BE2C (cell line): ENCODE data around the gene PARD3.

Experiments used
- DNase-seq: peaks from one replicate; pipeline ENCODE4 v3.0.0-alpha.2; 2020
- H3K27me3 ChIP-seq: fragments of 250-450 bp; sonication (Bioruptor Pico); 2 replicates; pipeline ENCODE4 v1.5.1; 2020; ENCODE audit warnings: mild to moderate bottlenecking
- H3K36me3 ChIP-seq: fragments of 250-450 bp; sonication (Bioruptor Pico); 2 replicates; pipeline ENCODE4 v1.5.1; 2020; ENCODE audit warnings: mild to moderate bottlenecking
- H3K4me1 ChIP-seq: fragments of 250-450 bp; sonication (Bioruptor Pico); 2 replicates; pipeline ENCODE4 v1.5.1; 2020
- H3K4me3 ChIP-seq: 2 replicates; pipeline ENCODE4 v1.5.1; 2011; ENCODE audit warnings: low read depth, low read length
- H3K9me3 ChIP-seq: fragments of 250-450 bp; sonication (Bioruptor Pico); 2 replicates; pipeline ENCODE4 v1.5.1; 2020
- TF ChIP-seq, protein P1 (sequence below): IDR thresholded peaks from 2 replicates; pipeline ENCODE4 v1.5.1; 2012; ENCODE audit warnings: mild to moderate bottlenecking, low read depth, low read length

The PARD3 gene

DNA sequence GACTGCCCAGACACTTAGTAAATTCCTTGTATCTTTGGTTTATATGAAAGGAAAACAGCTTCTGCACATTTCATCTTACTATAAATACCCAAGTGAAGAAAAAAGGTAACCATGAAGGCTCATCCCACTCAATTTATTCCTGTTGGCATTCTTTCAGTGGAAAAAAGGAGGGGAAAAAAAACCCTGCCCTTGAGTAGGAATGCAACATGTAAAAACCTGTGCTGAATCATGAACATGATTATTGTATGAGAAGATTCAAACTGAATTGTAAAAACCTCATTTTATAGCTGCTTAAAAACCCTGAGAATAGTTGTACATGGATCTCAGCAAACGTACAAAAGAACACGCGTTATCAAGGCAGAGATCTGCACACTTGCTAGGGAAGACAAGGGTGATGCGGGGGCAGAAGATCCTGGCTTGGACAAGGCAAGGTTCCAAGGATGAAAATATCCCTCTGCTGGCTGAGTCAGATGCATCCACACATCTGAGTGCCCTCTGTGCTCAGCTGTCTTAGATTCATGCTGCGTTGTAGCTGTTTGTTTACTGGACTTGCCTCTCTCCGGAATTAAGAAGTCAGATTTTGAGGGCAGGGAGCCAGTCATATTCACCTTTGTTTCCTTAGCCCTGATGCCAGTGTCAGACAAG, 658.2 kb downstream of the PARD3 start:
- H3K4me3 ChIP-seq: no peak overlapping the region
- H3K36me3 ChIP-seq: no peaks in the 10 kb centered on the region
- no peaks in the 10 kb centered on the region for H3K9me3 ChIP-seq
- H3K27me3 ChIP-seq: no peaks in the 10 kb centered on the region
- no peaks in the 10 kb centered on the region; the same call in none of the 2 replicates for H3K4me1 ChIP-seq
- TF ChIP-seq, protein P1, sequence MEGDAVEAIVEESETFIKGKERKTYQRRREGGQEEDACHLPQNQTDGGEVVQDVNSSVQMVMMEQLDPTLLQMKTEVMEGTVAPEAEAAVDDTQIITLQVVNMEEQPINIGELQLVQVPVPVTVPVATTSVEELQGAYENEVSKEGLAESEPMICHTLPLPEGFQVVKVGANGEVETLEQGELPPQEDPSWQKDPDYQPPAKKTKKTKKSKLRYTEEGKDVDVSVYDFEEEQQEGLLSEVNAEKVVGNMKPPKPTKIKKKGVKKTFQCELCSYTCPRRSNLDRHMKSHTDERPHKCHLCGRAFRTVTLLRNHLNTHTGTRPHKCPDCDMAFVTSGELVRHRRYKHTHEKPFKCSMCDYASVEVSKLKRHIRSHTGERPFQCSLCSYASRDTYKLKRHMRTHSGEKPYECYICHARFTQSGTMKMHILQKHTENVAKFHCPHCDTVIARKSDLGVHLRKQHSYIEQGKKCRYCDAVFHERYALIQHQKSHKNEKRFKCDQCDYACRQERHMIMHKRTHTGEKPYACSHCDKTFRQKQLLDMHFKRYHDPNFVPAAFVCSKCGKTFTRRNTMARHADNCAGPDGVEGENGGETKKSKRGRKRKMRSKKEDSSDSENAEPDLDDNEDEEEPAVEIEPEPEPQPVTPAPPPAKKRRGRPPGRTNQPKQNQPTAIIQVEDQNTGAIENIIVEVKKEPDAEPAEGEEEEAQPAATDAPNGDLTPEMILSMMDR: no peak
- no peak for DNase-seq

DNA sequence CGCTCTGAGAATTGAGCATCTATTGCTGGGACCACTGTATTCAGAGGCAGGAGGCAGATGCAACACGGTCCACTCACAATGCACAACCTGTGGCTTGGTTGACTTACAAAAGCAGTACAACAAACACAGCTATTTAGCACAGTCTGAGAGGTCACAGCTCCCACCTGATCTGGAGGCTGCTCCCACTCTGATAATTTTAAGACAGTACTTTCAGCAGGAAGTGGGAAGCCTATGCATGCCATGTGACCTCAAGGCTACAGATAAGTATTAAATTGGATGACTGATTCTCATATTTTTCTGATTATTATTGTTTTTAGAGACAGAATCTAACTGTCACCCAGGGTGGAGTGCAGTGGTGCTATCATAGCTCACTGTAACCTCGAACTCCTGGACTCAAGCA, 659.3 kb downstream of the PARD3 start:
- no peaks in the 10 kb centered on the region for H3K36me3 ChIP-seq
- TF ChIP-seq, protein P1: no peak
- H3K27me3 ChIP-seq: no peaks in the 10 kb centered on the region
- no peak for DNase-seq
- no peak overlapping the region for H3K4me3 ChIP-seq
- H3K4me1 ChIP-seq: no peaks in the 10 kb centered on the region; the same call in none of the 2 replicates
- no peaks in the 10 kb centered on the region for H3K9me3 ChIP-seq

DNA sequence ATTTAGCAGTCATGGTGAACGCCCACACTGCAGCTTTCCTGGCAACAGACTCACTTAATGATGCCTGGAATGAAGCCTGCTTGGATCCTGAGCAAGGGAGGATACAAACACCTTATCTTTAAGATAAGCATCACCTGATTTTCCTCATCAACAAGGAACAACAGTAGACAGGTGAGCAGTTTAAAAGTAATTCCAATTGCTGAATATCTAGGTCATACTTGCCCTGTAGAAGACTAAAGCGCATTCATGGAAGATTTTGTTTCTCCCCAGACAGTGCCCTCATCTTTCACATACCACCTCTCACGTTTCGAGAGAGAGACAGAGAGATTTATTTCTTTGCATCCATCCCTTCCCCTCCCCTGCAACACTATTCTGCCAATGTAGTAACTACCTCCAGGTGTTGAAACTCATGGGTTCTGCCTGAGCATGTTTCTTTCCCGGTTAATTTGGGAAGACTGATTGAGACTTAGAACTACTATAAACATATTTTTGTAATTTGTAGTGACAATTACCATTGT, 660.7 kb downstream of the PARD3 start:
- Histone ChIP-seq H3K4me3 (no peak overlapping the region), H3K9me3 (no peaks in the 10 kb centered on the region), H3K4me1 (no peaks in the 10 kb centered on the region; the same call in none of the 2 replicates), H3K36me3 (no peaks in the 10 kb centered on the region), H3K27me3 (no peaks in the 10 kb centered on the region)
- TF ChIP-seq, protein P1: no peak
- no peak for DNase-seq

DNA sequence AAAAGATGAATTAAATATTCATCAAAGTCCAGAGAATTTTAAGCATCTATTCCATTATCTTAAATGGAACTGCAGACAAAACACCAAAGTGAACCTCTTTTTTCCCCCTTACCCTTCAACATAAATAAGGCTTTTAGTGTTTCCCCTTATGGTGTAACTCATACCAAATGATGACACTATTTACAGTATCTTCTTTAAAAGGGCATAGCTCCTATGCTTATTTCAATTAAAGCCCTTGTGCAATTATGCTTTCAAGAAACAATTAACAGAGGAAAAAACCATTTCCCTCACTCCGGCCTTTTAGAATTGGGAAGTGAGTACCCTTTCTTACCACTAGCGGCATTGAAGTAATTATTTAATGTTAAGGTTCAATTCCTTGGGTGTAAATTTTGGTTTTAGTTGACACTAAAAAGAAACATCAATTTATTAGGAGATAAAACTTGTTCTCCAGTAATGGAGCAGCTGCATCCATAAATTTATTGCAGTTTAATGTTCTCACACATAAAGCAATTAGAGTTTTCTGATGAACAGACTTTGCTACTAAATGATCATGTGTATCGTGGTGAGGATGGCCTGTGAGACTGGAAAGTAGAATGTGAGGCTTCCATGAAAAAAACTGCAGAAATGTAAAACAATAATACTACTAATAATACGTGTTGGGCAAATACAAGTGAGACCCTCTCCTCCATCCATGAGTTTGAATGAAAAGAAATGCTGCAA, 661.3 kb downstream of the PARD3 start:
- Histone ChIP-seq H3K36me3 (no peaks in the 10 kb centered on the region), H3K27me3 (no peaks in the 10 kb centered on the region), H3K4me1 (no peaks in the 10 kb centered on the region; the same call in none of the 2 replicates), H3K4me3 (no peak overlapping the region), H3K9me3 (no peaks in the 10 kb centered on the region)
- DNase-seq: no peak
- TF ChIP-seq, protein P1: no peak

DNA sequence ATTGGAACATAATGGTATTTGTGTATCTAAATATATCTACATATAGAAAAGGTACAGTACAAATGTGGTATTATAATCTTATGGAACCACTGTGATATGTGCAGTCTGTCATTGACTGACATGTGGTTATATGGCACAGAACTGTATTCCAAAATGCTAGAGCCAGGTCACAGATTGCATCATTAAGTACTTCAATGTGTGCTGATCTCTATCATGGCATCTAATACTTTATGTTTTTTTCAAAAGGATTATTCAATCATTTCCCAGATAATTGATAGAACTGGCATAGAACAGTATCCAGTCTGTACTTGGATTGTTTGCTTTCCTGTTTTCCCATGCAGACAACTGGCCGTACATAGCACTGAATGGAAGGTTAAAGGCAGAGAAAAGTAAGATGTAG, 662.7 kb downstream of the PARD3 start:
- H3K36me3 ChIP-seq: no peaks in the 10 kb centered on the region
- no peaks in the 10 kb centered on the region; the same call in none of the 2 replicates for H3K4me1 ChIP-seq
- no peaks in the 10 kb centered on the region for H3K9me3 ChIP-seq
- TF ChIP-seq, protein P1: no peak
- no peak overlapping the region for H3K4me3 ChIP-seq
- no peak for DNase-seq
- H3K27me3 ChIP-seq: no peaks in the 10 kb centered on the region

DNA sequence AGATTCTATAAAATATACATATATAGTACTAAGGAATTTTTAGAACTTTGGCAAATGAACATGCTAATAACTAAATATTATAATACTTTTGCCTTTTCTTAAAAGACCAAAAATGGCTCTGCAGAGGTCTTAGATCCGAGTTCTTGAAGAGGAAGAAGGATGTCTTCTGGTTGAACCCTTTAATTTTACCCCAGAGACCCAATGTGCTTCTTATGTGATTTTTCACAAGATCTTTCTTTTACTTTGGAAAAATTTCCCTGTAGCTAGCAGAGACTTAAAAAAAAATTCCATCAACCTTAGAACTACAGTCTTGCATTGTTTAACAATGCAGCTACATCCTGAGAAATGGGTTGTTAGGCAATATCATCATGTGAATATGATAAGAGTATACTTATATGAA, 663.2 kb downstream of the PARD3 start:
- TF ChIP-seq, protein P1: no peak
- H3K27me3 ChIP-seq: no peaks in the 10 kb centered on the region
- H3K36me3 ChIP-seq: no peaks in the 10 kb centered on the region
- no peaks in the 10 kb centered on the region; the same call in none of the 2 replicates for H3K4me1 ChIP-seq
- no peak for DNase-seq
- H3K9me3 ChIP-seq: no peaks in the 10 kb centered on the region
- no peak overlapping the region for H3K4me3 ChIP-seq
